ENCODE results near the gene C14orf93.
"Not testable (repeated sequence)": the region's sequence is repeated elsewhere in the genome, so short reads cannot be mapped to it uniquely, and the experiment has no call there.

The C14orf93 gene

DNA sequence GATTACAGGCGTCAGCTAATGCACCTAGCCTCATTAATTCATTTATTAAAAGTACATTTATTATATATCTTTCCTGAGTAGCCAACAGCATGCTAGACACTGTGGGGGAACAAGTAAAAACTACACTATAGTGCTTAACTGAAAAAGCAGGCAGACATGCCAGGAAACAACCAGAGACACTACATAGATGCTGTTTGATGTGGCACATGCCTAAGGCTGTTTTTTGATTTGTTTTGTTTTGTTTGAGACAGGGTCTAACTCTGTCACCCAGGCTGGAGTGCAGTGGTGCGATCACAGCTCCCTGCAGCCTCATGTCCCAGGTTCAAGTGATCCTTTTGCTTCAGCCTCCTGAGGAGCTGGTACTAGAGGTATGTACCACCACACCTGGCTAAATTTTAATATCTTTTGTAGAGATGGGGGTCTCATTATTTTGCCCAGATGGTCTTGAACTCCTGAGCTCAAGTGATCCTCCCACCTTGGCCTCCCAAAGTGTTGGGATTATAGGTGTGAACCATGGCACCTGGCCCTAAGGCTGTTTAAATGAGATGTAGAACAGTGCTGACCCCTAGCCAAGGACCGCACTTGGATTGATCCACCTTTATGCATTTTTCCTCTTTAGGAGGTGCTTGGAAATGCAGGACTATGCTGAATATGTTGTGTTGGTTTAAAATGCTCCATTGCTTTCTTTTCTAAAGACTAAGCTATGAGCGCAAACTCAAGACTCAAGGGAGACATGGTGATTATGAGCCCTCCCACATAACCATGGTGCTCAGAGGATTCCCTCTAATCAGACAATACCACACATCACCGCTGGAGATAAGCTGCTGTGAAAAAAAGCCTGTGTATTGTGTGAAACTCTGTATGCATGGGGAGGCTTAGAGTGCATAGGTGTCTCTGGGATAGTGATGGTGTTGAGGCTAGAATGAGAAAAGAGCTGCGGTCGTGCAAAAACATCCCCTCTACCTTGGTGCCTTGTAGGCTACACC is 10.5 kb upstream of the C14orf93 start:
- DNase-seq, result no peak

DNA sequence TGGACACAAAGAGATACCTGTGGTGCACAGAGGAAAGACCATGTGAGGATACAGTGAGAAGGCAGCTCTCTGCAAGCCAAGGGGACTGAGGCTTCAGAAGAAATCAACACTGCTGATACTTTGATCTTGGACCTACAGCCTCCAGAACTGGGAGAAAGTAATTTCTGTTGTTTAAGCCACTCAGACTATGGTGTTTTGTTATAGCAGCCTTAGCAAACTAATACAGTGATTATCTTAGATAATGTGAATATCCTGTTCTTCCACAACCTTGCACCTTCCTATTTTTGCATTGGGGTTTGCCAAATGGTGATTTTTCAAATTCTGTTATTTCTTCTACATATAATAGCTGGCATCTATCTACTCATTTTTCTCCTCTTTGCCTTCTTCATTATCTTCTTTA is 8.2 kb upstream of the C14orf93 start:
- DNase-seq, result no peak

DNA sequence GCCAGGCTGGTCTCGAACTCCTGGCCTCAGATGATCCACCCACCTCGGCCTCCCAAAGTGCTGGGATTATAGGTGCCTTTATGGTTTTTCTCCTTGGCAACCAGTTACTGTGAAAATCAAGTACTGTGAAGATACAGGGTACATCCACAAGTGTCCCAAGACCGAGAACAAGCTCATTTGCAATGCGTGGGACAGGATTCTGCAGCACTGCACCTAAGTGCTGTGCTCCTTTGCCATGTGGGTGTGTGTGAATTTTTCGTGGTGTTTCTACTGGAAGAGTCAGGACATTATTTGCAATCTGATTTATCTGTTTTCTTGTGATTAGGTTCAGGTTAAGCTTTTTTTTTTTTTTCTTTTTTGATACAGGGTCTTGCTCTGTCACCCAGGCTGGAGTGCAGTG is 7.1 kb upstream of the C14orf93 start:
- DNase-seq, result no peak

DNA sequence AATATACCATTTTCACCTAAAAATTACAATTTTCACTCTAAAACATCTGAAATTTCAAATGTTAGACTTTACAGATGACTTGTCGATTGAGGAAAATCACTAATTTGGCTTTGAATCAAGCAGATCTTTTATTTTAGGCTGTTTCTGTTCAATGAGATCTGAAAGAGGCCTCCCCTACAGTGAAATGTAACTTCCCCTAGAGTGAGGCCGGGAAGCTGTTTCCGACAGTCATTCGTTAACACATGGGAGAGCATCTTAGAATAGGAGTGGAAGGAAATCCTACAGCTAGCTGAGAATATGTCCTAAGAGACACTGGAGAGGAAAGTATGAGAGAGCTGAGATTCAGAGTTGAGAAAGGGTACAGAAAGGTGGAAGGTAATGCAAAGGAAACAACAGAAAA is 5.7 kb upstream of the C14orf93 start:
- DNase-seq, result no peak

DNA sequence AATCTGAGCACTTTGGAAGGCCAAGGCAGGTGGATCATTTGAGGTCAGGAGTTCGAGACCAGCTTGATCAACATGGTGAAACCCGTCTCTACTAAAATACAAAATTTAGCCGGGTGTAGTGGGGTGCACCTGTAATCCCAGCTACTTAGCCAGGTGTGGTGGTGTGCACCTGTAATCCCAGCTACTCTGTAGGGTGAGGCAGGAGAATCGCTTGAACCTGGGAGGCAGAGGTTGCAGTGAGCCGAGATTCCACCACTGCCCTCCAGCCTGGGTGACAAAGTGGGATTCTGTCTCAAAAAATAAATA is 3.8 kb upstream of the C14orf93 start:
- not testable (repeated sequence) for DNase-seq

DNA sequence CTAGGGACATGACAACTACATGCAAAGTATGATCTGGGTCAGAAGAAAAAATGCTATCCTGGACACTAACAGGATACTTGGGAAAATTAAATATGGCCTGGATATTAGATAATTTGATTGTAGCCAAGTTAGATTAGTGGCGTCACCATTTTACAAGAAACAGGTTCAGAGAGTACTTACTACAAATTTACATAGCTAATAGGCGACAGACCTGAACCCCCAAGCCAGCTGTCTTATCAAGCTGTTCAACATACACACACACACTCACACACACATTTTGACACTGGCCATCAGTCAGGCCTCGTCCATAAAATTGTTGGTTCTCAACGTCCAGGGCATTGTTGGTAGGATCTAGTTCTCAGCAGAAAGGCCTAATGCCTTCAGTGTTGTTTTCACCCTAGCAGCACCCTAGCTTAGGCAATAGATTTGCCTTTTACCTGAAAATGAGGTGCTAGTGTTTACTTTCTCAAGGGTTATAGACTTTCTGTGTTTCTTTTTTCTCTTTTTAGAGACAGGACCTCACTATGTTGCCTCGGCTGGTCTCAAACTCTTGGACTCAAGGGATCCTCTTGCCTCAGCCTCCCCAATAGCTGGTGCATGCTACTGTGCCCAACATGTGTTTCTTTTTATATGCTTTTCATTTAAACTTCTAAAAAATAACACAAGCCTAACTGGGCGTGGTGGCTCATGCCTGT is 3.3 kb upstream of the C14orf93 start:
- DNase-seq, result peak; percentile 66 to 94

DNA sequence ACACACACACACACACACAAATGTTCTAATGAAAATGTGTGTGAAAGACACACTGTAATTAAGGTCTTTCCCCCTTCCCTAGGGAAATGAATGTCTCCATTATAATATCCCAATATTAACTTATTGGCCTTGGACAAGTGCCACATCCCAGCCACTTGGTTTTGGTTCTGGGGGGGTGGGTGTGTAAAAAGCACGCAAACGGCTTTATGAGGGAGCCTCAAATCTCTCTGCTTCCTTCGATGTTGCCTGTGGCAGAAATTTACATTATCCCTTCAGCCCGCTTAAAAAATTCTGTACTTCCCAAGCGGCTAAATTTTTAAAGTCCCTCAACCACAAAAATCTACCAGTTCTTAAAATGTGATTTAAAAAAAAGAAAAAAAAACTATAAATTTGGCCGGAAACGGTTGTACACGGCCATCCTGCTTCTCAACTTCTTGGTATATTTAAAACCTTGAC is 432 bp downstream of the C14orf93 start:
- DNase-seq, result no peak

DNA sequence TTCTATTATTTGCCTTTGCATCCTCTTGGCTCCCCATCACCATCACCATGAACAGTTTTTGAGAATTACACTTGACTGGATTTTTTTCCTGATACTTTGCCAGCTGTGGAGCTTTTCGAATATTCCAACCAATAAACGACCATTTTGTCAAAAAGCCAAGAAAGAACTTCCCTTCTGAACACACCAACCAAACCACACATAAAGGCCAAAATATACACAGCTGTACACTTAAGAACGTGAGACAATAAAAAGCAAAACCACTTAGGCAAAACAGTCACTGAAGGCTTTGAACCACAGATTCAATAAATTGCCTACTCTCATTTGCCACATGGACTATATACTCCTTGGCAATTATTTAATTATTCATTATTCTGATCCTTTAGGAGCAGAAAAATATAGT is 1.1 kb downstream of the C14orf93 start:
- DNase-seq, result no peak

DNA sequence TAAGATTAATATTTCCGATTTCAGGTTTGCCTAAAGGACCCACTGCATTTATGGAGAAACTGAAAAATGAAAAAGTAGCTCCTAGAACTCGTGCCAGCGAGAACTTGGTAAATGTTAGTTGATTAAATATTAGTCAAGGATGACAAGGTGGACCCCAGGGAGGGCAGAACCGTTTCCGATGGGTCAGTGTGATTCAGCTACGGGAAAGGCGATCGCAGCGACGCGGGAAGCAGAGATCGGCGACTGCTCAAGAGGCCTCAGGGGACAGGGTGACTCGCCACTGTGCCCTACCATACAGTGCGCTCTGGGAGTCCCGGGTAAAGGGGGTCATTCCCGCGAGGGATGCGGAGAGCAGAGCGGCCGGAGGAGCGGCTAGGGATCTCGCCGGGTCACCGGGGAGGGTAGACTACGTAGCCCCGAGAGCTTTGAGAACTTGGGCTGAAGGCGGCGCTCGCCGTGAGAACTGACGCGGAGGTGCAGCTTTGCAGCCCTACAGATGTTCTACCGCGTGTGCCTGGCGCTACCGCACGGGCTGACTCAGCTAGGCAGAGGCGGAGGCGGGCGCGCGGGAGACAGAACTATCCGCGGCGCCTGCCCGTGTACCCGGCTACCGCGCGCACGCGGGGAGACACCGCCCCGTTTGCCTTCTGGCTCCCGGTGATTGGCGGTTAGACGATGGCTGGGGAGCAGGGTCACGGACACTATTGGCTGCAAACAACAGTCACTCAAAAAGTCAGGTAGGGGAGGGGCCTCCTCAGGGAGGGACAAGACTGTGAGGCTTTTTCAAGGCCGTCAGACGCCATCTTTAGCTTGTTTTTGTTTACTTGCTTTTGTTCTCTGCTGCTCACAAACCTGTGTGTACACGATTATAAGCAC is 3.2 kb downstream of the C14orf93 start:
- DNase-seq, result peak; percentile 99 to 100

DNA sequence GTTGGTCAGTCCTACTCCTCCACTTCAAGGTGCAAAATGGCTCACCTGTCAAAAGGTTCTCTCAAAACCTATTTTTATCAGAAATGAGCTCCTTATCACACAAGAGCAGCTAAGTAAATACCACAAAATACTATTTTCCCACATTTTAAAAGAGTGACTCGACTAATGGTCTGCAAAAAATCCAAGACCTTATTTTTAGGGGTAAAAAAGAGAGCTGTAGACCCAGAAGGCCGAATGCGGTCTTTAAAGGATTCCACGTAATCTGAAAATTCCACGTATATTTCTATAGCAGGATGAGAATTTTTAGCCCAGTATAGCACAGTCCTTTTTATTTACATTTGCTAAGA is 3.8 kb downstream of the C14orf93 start:
- no peak for DNase-seq

DNA sequence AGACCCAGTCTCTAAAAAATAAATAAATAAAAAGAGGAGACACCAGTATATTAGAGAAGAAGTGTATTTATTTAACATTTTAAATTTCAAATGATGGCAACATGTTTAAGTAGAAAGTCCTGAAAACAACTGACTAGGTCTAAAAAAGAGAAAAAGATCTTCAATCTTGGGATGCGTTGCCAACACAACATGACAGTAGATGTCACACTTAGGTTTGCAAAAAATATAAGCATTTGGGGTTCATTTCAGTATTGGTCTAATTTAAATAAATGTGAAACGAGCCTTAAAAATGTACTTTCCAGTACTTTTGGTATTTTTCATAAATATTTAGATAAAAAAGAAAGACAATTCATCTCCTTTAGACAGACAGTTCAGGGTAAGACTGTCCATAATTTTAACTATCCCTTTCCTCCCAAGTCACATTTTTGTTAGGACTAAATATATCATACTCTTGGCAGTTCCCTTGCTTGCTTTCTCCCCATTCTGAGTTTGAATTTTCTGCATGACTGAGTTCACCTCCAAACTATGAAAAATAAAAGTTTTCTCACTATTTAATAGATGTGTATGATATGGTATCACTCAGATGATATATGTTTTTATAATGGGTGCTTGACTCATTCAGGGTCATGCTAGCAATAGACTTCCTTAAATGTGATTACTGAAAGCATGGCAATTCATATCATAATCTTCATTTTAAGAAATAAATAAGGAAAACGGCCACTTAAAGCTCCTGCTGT is 4.3 kb downstream of the C14orf93 start:
- no peak for DNase-seq

DNA sequence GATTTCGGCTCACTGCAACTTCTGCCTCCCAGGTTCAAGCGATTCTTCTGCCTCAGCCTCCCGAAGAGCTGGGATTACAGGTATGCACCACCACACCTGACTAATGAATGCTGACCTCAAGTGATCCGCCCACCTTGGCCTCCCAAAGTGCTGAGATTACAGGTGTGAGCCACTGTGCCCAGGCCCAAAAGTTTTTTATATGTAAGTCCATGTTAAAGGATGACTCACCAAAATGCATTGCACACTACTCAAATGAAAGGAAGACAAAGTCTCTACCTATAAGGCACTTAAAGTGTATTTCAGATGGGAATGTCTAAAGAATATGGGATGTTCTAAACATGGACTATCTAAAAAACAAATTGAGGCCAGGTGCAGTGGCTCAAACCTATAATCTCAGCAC is 5.7 kb downstream of the C14orf93 start:
- DNase-seq, result not testable (repeated sequence)

DNA sequence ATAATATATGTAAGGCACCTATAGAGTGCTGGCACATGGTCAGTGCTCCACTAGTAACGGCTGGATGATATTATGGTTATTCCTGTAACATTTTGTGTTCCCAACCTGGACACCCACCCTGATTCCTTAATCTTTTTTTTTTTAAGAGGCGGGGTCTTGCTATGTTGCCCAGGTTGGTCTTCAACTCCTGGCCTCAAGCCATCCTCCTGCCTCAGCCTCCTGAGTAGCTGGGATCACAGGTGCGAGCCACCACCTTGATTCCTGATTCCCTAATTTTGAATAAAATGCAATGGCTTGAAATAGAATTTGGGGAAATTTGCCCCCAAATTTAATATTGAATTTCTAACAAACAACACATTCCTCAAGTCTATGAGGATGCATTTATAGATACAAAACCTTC is 7.4 kb downstream of the C14orf93 start:
- no peak for DNase-seq

DNA sequence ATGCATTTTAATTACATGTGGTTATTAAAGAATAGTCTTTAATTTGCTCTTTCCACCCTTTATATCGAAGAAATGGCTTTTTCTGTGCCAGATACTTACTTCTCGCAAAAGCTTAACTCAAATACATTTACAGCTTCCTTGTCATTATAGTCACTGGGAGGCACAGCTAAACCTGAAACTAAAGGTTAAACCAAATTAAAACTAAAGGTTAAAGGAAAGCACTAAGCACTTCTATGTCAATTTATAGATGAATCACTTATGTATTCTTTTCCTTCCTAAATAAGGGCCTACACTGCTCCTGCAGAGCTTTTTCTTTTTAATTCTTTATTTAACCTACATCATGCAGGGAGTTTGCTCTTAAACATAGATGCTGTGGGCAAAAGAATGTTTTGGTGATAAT is 9.1 kb downstream of the C14orf93 start:
- DNase-seq, result no peak

DNA sequence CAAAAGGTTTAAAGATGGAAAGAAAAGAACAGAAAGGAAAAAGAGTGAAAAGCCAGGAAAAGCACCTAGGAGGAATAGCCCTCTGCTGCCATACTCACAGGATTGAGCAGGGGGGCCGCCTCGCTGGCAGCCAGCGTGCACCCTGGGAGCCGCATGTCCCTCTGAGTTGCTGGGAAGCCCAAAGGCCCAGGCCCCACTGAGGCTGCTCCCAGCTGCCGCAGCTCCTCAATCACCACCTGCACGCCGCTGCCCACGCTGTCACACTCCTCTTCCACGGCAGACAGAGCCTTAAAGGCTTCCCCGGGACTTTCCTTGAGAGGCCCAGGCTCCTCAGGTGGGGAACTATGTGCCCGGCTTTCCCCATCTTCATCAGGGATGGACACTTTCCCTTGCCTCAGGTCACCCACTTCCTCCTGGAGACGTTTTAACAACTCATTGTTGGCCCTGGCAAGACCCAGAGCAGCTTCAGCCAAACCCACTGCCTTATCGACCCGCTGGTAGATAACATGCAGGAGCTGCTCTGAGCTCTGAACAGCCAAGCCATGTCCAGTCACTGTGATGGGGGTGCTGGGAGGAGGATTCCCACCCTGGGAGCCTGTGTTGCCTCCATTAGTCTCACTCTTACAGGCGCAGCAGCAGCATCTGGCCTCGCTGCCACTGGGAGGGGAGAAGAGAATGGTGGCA is 11.5 kb downstream of the C14orf93 start:
- peak; percentile 32 to 61 for DNase-seq

DNA sequence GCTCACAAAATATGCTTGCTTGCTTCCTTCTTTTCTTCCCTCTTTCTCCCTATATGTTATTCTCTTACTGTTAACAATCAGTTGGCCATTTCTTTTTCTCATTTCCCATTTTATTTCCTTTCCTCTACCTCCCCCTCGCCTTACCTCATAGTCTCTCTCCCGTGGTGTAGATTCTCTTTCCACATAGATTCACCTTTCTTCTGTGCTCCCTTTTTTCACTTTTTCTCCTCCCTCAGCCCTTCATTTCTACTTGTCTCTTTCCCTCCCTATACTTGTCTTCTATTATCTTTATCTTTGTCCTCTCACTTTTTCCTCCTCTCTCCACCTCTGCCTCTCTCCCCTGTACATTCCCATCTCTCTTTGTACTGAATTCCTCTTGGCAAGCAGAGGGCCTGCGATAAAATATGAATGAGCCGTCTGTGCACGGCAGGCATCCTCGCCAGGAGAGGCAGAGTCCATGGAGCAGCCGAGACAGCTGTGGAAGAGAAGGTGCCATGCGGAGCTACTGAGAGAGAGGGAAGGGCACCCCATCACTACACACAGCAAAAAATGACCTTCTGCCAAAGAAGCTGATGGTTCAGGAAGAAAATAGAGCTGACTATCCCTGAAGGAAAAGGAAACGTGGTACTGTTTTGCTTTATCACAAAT is 12.1 kb downstream of the C14orf93 start:
- peak; percentile 53 to 78 for DNase-seq

DNA sequence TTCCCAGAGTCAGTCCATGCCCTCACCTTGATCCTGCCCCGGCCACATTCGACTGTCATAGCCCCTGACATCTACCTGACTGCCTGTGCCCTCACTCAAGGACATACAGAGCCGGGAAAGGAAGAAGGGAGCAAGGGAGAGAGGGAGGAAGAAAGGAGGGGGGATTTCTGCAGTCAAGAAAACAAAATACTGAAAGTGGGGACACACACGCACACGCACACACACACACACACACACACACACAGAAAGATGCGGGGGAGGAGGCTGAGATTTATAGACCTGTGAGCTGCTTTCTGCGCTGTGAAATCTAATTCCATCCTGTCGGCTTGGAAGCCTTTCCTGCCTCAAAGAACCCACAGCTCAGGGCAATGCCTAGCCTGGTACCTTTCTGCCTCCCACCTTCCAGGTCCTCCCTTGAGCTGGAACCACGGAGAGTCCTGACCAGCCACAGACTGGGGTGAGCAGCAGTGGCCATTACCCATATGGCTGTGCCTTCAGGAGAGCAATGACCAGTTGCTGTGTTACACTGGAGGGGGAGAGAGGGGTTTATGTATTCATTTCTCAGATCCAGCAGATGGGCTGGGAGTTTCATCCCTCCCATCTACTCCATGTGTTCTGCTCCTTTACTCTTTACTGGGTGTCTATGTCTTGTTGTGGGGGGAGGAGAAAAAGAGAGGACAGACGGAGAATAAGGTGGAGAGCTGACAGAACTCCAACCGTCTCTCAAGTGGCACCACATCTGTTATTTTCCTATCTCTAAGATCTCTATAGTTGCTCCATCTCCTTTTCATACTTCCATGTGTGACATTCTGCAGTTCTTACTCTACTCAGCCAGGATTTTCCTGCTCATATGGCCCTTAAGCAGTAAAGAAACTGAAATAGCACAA is 12.9 kb downstream of the C14orf93 start:
- DNase-seq, result peak; percentile 100

DNA sequence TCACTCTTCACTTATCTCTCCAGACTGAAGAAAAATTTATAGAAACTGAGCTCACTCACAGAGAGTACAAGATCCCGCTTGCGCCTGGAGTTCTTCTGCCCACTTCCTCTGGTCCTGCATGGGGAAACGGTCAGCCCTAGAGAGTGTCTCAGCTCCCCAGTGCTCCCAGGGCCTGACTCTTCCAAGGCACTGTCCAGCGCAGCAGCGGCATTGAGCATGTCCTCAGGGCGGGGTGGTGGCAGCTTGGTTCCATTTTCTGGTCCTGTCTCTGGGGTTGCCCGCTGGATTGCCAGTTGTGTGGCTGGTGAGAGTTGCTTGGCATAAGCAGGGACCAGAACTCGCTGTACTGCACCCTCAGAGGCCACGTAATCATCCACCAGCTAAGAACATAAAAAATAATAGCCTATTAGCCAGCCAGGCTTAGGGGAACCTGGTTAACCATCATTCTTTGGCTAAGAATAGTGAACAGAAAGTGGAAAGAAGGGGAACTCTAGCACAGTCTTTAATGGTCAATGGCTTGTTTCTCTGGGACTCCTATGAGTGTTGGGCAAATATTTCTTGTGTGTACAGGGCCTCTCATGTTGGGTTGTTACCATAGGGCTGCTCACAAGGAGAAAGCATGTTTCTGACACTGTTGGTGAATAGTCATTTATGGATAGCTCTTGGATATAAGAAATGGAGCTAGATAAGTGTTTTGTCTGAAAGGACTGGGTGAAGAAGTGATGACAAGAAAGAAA is 13.9 kb downstream of the C14orf93 start:
- DNase-seq, result peak in 1 of 2 experiments; percentile 54

DNA sequence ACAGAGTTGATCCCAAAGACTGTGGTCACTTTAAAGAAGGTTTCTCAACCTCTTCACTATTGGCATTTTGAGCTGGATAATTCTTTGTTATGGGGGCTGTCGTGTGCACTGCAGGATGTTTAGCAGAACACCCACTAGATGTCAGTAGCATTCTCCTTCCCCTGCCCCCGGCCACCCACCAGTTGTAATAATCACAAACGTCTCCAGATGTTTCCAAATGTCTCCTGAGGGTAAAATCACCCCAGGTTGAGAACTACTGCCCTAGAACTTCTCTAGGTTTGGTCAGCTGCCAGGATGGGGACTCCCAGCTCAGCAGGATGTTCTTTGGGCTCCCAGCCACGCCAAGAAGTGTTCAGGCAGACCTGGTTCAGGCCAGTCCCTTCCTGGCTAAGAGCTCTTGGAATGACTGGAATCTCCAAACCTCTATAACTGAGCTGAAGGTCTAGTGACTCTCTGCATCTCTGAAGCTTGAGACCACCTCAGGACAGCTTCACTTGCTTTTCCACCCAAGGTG is 15.1 kb downstream of the C14orf93 start:
- DNase-seq, result peak; percentile 84 to 87
